Lung (tissue), 12 donors: Measurements from ENCODE around the gene TTC13. TPM values are rescaled to one million over a fixed set of nuclear protein-coding genes. Genes with fewer than 3 reads are reported as not detected.

Experiments used
- ATAC-seq: fragments of 200-7000 bp; cut with Tn5 transposase; one replicate; pipeline ENCODE4 v1.9.1; 2020; ENCODE audit warnings: moderate number of reproducible peaks; ENCODE audit not compliant: insufficient read depth, low FRiP score
- DNase-seq, 3 donors: peaks; one replicate each; pipeline ENCODE4 v3.0.0-alpha.2; 2013 to 2017
- H3K27ac ChIP-seq, 2 donors: one replicate each; pipeline ENCODE4 v1.5.1; 2013; ENCODE audit warnings: mild to moderate bottlenecking in 2 of 2, moderate library complexity in 2 of 2, control low read depth in 1 of 2, inconsistent platforms in 1 of 2, low read depth in 1 of 2, low read length in 1 of 2
- H3K27me3 ChIP-seq, 3 donors: one replicate each; pipeline ENCODE4 v1.5.1; 2013; ENCODE audit warnings: low read length in 2 of 3; ENCODE audit not compliant: control insufficient read depth in 3 of 3, insufficient read depth in 3 of 3
- H3K36me3 ChIP-seq, 4 donors: one replicate each; pipeline ENCODE4 v1.5.1; 2013; ENCODE audit warnings: low read length in 4 of 4, mild to moderate bottlenecking in 1 of 4, moderate library complexity in 1 of 4; ENCODE audit not compliant: control insufficient read depth in 4 of 4, insufficient read depth in 4 of 4
- H3K4me1 ChIP-seq, 5 donors: one replicate each; pipeline ENCODE4 v1.5.1; 2013; ENCODE audit warnings: low read length in 5 of 5, mild to moderate bottlenecking in 2 of 5, moderate library complexity in 1 of 5; ENCODE audit not compliant: control insufficient read depth in 5 of 5, insufficient read depth in 5 of 5
- H3K4me3 ChIP-seq: one replicate; pipeline ENCODE4 v1.5.1; 2013; ENCODE audit warnings: mild to moderate bottlenecking, control low read depth, moderate library complexity
- H3K9ac ChIP-seq, 2 donors: one replicate each; pipeline ENCODE4 v1.5.1; 2013; ENCODE audit warnings: low read length in 2 of 2, control low read depth in 1 of 2; ENCODE audit not compliant: insufficient read depth in 1 of 2
- H3K9me3 ChIP-seq, 4 donors: one replicate each; pipeline ENCODE4 v1.5.1; 2013; ENCODE audit warnings: low read length in 3 of 4, mild to moderate bottlenecking in 1 of 4, moderate library complexity in 1 of 4; ENCODE audit not compliant: control insufficient read depth in 4 of 4, insufficient read depth in 3 of 4
- WGBS, 2 donors: extraction: QIAGEN DNeasy Blood & Tissue Kit; methylation state at CpG; one replicate each; pipeline ENCODE4 v1.1.7; 2013; 5-methylcytosine and 5-hydroxymethylcytosine counted together
- polyA plus RNA-seq, 2 donors: library from polyadenylated mRNA; stranded (reverse); fragments of 200-250 nt; gene quantifications; one replicate each; pipeline ENCODE4 v1.2.1, GENCODE V29; 2013
- total RNA-seq, 2 donors: library from RNA; depleted of rRNA in 1 of 2; stranded (reverse); fragments of >200 nt in 1 of 2; gene quantifications; one replicate each; pipeline ENCODE4 v1.2.1, GENCODE V29; 2014 to 2021
- TF ChIP-seq, protein P1 (sequence below): IDR thresholded peaks from 2 replicates; pipeline ENCODE4 v1.5.1; 2012; ENCODE audit warnings: mild to moderate bottlenecking; ENCODE audit errors: control extremely low read depth, extremely low read depth
- donor health status: control.
- donor health status: control.
- donor health status: Bipolar disorder and iron deficiency.
- donor health status: healthy.
- donor health status: DM: yes; HTN: yes; CAD: no.

The TTC13 gene
- total and polyA plus RNA-seq, 4 donors: 7.9 to 24.5 (median 17.4) TPM

DNA sequence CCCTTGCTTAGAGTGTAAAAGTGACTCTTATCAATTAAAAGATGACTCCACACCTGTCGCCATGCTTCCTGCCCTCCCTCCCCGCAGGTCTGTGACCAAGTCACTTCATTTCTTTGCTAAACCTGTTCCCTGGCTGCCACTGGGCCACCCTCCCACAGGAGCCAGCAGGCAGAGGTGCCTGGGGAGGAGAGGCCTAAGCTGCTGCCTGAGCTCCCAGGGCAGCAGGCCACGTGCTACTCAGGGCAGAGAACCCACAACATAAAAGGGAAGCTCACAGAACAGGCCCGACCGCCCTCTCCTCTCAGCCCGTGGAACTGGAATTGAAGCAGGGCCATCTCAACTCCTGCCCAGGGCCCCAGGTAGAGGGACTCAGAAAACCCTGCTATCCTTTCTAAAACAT is 115.2 kb downstream of the TTC13 start:
- 36 to 46% methylated on average over 6 of the region's 6 CpGs for WGBS, 2 donors
- ATAC-seq: no peak

DNA sequence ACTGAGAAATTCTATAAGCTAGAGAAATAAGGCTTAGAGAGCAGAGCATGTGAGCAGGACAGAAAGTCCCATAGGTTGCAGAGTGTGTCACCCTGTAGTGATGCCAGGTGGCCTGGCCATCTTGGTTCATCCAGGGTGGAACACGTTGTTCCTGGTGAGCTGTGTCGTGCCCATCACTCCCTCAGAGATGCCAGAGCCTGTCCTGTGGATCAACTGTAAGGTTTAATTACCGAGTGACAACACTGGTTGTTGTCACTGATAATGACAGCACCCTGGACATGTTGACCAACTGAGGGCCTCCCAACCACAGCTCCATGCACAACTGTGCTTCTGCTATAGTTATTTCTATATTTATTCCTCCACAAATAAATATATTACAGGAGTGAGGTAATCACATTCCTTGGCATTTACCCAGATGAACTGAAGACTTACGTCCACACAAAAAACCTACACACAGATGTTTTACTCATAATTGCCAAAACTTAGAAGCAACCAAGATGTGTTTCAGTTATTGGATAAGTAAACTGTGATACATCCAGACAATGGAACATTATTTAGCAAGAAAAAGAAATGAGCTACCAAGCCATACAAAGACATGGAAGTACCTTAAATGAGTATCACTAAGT is 116.6 kb downstream of the TTC13 start:
- Histone ChIP-seq H3K36me3 (no peaks in the 10 kb centered on the region), H3K4me3 (no peak overlapping the region), H3K27me3 (no peaks in the 10 kb centered on the region), H3K9me3 (peaks cover 0 to 2% (median 0%) of the 10 kb centered on the region in 4 donors), H3K27ac (peak overlapping the region in 1 of 2 donors; percentile 77), H3K9ac (no peak overlapping the region), H3K4me1 (peaks cover 31 to 73% (median 41%) of the 10 kb centered on the region in 5 donors)
- ATAC-seq (no peak), DNase-seq (no peak)
- 83 to 90% methylated on average over 4 of the region's 4 CpGs for WGBS, 2 donors
- TF ChIP-seq, protein P1, sequence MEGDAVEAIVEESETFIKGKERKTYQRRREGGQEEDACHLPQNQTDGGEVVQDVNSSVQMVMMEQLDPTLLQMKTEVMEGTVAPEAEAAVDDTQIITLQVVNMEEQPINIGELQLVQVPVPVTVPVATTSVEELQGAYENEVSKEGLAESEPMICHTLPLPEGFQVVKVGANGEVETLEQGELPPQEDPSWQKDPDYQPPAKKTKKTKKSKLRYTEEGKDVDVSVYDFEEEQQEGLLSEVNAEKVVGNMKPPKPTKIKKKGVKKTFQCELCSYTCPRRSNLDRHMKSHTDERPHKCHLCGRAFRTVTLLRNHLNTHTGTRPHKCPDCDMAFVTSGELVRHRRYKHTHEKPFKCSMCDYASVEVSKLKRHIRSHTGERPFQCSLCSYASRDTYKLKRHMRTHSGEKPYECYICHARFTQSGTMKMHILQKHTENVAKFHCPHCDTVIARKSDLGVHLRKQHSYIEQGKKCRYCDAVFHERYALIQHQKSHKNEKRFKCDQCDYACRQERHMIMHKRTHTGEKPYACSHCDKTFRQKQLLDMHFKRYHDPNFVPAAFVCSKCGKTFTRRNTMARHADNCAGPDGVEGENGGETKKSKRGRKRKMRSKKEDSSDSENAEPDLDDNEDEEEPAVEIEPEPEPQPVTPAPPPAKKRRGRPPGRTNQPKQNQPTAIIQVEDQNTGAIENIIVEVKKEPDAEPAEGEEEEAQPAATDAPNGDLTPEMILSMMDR: no peak

More for the DNA sequence above, 115.2 kb downstream of the TTC13 start:
- TF ChIP-seq, protein P1: no peak
- Histone ChIP-seq H3K9me3 (peaks cover 0 to 2% (median 0%) of the 10 kb centered on the region in 4 donors), H3K9ac (no peak overlapping the region), H3K27me3 (no peaks in the 10 kb centered on the region), H3K4me1 (peaks cover 20 to 65% (median 40%) of the 10 kb centered on the region in 5 donors), H3K4me3 (no peak overlapping the region), H3K27ac (peak overlapping the region; percentile 45 to 88), H3K36me3 (no peaks in the 10 kb centered on the region)
- DNase-seq: peak; percentile 57 to 80 (median 75)

DNA sequence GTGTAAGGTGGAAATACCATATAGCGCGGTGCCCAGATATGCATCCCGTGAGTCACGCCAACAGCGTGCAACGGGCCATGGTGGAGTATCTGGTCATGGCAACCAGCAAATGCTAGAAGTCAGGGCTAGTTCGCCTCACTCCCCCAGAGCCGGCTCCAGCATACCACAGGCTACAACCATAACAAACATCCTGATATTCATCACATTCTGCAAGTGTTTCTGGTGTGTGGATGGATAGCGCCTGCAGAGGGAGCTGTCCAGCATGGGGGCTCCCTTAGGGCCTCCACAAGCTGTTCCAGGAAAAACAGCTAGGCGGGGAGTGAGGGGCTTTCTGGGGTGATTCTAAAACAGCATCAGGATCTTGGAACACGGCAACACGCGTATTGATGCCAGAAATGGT is 117.2 kb downstream of the TTC13 start:
- peak overlapping the region in 1 of 2 donors; percentile 77 for H3K27ac ChIP-seq
- 94% methylated on average over 13 of the region's 13 CpGs for WGBS, 2 donors
- ATAC-seq (no peak), DNase-seq (no peak)
- H3K4me3 ChIP-seq: no peak overlapping the region
- no peaks in the 10 kb centered on the region for H3K36me3 ChIP-seq
- H3K9me3 ChIP-seq: peaks cover 0 to 2% (median 0%) of the 10 kb centered on the region in 4 donors
- peaks cover 31 to 73% (median 37%) of the 10 kb centered on the region in 5 donors for H3K4me1 ChIP-seq
- no peak overlapping the region for H3K9ac ChIP-seq
- H3K27me3 ChIP-seq: no peaks in the 10 kb centered on the region
- TF ChIP-seq, protein P1: no peak
